Brain pericyte (primary cell): ENCODE results near the gene SIGMAR1.

Source experiments
- DNase-seq: peaks from one replicate; pipeline ENCODE4 v3.0.0-alpha.2; 2012; ENCODE audit warnings: low read depth, low spot score

The SIGMAR1 gene

DNA sequence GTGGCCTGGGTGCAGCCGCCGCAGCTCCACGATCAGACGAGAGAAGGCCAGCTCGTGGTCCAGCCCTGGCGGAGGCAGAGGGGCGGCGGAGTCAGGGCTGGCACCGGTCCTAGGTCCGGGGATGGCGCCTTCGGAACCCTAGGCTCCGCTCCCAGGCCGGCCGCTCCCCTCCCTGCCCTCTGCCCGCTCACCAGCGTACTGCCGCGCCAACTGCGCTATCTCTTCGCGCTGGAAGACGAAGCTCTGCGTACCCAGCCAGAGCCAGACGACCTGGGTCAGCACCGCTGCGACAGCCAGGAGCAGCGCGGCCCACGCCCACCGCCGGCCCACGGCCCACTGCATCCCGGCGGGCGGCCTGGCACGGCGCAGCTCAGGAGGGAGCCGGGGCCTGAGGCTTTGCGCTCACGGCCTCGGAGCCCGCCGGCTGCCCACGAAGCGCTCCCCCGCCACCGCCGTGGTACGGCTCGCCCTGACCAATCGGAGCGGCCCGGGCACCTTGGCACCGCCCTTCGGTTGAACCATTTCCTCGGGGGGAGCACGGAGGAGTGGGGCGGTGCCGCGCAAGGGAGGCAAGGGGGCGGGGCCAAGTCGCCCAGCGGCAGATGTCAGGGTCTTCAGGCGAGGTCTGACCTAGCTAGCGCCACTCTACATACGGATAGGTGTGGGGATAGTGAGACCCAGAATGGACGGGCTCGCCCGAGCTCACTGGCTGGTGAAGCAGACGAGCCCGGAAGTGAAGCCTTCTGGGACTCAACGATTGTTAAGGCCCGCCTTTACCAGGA lies at the start of gene SIGMAR1:
Gene SIGMAR1 (minus strand): TSS at position 432 of the 782 bp plus-strand sequence. CDS start 90 bp downstream, at position 342.
- peak; percentile 79 for DNase-seq

DNA sequence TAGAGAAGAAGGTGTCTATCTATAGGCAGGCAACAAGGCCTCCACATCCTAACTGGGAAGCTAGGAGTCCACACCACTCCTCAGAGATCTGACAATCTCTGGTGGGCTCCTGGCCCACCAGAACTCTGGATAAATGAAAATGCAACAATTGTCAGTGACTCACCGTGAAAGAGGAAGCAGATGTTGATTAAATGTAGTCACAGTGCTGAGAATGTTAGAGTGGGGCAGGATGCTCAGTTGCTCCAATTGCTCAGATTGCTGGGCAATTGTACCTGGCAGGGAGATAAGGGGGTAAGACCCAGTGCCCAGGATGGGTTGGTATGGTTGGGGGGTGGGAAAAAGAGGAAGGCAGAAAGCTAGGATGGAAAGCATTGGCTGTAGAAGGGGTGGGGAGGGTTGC lies 49.1 kb upstream of the SIGMAR1 start:
- no peak for DNase-seq

GRCh38 chr9:34686231-34686630 lies 48.6 kb upstream of the SIGMAR1 start:
- no peak for DNase-seq

DNA sequence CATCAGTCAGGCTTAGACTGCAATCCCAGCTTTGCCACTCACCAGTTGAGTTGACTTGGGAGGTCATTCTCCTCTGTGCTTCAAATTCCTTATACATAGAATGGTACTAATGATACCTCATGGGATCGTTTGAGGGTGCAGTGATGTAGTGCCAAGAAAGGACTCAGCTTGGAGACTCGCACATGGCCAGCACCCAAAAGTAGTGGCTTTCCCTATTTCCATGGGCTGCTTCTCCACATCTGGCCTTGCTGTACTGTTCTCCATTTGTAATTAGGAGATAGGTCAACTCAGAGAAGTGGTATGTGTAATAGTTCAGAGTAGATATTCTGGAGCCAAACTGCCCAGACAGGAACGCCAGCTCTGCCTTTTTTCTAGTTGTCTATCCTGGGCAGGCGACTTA lies 48.0 kb upstream of the SIGMAR1 start:
- no peak for DNase-seq

DNA sequence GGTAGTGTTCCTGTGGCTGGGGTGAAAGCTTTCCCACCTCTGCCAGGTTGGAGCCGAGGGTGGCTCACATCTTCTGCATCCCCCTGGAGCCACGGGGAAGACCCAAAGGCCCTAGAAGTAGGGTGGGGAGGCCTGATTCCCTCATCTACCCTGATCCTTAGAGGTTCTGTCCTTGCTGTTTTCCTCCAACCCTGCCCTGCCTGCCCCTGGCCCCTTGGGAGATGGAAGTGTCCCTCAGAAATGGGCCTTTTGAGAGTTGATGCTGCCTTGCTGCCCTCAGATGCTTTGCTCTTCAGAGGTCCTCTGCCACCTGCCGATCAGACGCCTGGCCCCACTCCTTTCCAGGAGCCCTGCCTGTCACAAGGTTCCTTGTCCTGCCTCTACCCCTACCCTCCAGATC lies 47.2 kb upstream of the SIGMAR1 start:
- no peak for DNase-seq

GRCh38 chr9:34684145-34684544 lies 46.6 kb upstream of the SIGMAR1 start:
- no peak for DNase-seq

DNA sequence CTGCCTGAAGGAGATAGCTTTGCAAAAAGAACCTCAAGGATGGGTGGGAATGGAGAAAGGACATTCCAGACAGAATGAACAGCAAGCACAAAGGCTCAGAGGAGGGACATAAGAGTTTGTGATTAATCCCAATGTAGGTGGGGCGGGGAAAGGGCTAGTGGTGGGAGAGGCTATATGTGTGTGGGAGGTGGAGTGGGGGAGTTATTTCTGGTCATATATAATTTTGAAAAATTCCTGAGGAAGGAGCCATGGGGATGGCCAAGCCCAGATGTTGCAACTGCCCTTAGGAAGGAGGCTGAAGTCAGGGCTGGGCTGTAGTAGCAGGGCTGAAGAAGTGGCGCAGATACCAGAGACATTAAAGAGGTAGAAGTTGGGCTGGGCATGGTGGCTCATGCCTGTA lies 38.3 kb upstream of the SIGMAR1 start:
- DNase-seq = no peak

DNA sequence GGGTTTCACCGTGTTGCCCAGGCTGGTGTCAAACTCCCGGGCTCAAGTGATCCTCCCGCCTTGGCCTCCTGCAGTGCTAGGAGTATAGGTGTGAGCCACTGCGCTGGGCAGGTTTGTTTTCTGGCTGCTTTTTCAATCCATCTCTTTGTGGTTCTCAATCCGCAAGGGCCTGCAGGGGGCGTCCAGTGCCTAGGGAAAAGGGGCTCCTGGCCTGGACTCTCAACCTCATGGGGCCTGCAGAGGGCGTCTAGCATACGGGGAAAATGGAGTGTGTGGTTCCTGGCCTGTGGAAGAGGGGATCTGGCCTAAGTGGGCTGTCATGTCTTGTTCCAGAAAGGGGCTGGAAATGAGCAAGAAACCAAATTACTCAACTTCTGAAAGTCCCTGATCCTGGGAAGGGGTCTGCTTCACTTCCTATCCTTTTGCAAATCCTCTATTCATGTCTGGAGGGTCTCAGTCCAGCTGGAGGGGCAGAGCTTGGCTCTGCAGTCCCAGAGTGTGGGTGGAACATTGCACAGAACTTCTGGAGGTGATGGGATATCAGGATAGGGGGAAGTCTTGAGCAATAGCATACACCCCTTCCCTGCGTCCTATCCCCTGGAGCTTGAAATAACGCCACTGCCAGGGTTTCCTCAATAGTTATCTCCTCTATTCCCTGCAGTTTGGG lies 37.6 kb upstream of the SIGMAR1 start:
- DNase-seq = no peak

DNA sequence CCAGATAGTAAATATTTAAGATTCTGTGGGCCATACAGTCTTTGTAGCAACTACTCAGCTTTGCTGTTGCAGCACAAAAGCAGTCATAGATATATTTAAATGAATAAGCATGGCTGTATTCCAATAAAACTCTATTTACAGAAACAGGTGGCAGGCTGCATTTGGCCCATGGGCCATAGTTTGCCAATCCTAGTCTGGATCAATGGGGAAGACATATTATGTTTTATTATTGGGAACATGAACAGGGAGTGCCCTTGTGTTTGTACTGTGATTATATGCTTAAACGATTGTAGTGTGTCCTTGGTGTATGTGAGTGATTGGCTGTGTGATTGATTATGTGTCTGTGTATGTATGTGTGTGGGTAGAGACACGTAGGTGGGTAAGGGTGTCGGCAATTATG lies 36.9 kb upstream of the SIGMAR1 start:
- no peak for DNase-seq

DNA sequence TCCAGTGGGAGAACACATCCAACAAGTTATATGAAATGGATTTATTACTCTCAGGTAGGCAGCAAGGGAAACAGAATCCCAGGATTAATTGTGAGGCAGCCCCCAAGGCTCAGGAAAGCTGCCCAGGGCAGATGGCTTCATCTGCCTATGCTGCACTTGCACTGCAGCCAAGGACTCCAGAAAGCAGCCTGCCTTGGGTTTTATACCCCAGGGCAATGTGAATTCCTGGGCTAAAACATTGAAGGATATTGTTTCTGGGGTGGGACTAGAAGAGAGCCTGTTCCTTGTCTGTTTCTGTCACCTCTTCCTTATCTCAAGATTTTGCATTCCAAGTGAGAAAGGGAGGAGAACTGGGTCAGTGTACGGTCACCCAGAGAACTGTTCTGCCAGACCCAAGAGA lies 33.7 kb upstream of the SIGMAR1 start:
- DNase-seq = no peak

- no peak for DNase-seq
Measured at GRCh38 chr9:34669809-34670562, 32.4 kb upstream of the SIGMAR1 start.

GRCh38 chr9:34665381-34666250 lies 28.0 kb upstream of the SIGMAR1 start:
- DNase-seq = peak; percentile 72

DNA sequence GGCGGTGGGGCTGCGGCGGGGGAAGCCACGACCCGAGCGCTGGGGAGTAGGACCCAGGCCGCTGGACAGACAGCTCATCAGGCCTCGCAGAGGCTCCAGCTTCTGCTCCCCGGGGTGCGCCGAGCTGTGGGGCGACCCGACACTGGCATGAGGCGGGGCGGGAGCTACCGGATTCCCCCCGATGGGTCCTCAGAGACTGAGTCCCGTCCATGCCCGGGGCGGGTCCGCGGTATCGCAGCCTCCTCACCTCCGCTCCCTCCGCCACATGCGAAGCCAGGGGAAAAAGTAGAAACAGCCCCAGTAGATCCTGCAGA lies 27.4 kb upstream of the SIGMAR1 start:
- no peak for DNase-seq

DNA sequence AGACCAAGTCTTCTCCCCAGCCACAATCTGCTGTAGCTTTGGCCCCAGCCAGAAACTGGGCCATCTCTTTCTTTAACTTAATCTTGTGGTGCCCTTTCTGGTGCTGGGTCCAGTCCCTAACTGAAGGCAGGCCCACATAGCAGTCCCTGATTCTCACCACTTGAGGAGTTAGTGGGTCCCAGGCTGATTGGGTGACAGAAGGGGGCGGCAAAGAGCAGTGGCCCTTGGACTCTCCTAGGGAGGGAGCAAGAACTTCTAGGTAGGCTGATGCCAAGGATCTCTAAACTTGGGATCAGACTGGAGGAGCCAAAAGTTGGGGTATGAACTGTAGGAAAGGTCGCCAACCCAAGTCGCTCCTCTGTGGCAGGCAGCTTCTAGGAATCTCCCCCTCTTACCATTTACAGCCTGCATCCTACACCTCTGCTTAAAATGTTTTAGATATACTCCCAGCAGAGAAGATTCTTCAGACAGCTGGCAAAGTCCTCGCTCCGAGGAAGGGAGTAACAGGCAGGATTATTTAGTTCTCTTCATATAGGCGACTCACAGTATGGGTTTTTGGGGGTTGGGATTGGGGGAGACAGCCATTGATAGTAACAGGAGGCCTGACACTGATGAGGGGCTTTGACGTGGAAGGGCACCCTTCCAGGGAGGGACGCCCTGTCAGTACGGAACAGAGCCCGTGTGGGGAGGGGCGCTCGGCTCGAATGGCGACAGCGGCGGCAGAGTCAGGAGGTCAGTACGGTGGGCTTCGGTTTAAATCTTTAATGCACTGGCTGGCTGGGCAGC lies 26.9 kb upstream of the SIGMAR1 start:
- DNase-seq = peak; percentile 34

DNA sequence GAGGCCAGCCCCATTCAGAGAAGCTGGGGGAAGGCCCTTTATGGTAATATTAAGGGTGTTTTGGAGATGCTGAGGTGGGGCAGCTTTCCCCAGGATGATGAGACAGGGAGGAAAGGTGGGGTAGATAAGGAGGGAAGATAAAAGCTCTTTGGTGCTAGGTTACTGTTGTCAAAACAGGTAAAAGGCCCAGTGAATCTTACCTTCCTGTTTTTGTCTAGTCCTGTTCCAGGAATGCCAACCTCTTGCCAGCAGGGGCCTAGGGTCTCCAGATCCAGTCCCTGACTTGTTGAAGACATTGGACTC lies 25.7 kb upstream of the SIGMAR1 start:
- DNase-seq = no peak

DNA sequence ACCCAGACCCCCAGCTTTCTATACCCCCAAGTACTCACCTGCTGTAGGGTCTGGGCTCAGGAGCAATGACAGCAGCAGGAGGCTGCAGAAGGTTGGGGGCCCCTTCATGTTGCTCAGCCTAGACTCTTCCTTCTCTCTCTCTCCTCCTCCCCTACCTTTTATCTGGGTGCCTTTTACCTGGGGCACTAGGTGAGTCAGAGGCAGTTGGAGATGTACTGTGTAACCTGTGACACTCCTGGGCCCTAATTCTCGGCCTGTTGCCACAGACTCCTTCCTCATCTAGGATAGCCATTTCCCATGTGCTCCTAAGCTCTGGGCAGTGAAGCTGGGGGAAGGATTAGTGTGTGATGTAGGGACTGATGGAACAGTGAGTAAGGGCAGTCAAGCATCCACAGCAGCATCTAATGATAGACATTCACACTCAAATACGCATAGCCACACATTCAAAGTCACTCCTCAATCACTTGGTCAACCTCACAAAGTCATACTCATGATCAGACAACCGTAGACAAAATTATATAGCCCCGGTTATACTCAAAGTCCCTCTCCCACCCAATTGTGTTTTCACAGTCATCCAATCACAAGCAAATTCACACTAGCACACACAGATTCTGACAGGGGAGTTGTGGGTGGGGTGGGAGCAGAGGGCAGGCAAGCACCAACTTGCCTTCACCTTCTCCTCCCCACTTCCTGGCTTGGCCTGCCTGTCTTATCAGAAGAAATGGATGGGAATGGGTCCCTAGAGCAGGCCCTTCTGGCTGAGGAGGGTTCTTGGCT lies 25.1 kb upstream of the SIGMAR1 start, which contains the start of gene CCL27:
Gene CCL27 (minus strand): TSS at position 132 of the 777 bp plus-strand sequence. CDS start 24 bp downstream, at position 108.
- no peak for DNase-seq

DNA sequence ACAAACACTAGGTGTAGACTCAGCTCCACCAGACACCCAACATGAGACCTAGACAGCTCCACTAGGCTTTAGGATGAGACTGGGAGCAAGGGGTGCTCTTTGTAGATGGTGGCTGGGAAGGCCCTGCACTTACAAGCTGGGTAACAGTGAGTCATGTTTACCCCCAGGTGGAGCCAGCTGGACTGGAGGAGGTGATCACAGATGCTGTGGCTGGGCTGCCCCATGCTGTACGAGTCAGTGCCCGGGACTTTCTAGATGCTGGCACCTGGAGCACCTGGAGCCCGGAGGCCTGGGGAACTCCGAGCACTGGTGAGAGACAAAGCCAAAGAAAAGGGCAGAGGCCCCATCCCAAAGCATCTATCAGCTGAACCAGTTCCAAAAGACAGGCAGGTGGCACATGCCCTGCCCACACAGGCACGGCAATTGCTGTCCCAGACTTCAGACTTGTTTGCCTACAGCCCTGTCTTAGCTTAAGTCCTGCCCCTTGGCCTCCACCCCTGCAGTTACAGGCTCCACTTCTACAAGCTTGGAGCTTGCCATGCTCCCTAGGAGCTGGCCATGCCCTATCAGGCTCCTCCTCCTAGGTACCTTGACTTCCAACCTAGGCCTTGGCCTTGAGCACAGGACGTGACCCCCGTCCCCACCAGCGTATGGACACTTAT lies 22.1 kb upstream of the SIGMAR1 start:
- DNase-seq = no peak

DNA sequence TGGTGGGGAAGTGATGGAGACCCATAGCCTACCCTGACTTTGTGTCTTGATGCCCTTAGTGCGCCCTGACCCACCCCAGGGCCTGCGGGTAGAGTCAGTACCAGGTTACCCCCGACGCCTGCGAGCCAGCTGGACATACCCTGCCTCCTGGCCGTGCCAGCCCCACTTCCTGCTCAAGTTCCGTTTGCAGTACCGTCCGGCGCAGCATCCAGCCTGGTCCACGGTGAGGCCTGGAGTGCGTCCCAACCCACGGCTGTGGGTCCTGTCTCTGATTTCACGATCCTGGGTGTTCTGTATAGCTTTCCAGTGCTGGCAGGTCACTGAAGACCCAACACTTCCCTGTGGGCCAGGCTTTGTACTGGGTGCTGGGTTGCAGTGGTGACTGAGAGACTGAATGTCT lies 20.9 kb upstream of the SIGMAR1 start:
- no peak for DNase-seq

DNA sequence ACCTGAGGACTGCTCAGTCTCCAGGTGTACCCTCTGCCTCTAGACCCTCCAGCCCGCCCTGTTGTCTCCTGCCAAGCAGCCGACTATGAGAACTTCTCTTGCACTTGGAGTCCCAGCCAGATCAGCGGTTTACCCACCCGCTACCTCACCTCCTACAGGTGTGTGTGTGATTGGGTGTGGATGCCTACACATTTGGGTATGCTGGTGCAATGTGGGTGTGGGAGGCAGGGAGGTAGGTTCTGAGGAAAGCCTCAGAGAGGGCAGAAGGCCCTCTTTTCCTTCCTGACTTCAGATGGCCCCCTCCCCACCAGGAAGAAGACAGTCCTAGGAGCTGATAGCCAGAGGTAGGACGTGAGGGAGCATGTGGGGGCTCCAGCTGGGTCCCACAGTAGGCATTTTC lies 19.4 kb upstream of the SIGMAR1 start:
- DNase-seq = no peak

DNA sequence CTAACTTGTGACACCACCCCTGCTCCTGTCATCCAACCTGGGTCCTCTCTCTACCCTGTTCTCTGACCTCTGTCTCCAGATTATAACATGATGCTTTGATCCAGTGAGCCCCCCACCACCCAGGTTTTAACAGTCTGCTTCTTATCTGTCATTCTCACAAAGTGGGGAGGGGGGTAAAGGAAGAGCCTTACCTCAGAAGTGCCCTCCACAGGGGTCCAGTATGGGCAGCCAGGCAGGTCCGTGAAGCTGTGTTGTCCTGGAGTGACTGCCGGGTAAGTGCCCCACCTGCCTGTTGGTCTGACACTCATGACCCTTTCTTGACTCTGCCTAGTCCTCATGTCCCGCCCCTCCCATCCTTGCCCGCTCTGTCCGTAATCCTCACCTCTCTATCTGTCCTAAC lies 17.8 kb upstream of the SIGMAR1 start:
- DNase-seq = no peak
